ENCODE results near the gene RASA3.
"Not testable (repeated sequence)": the region's sequence is repeated elsewhere in the genome, so short reads cannot be mapped to it uniquely, and the experiment has no call there.

RASA3 gene

DNA sequence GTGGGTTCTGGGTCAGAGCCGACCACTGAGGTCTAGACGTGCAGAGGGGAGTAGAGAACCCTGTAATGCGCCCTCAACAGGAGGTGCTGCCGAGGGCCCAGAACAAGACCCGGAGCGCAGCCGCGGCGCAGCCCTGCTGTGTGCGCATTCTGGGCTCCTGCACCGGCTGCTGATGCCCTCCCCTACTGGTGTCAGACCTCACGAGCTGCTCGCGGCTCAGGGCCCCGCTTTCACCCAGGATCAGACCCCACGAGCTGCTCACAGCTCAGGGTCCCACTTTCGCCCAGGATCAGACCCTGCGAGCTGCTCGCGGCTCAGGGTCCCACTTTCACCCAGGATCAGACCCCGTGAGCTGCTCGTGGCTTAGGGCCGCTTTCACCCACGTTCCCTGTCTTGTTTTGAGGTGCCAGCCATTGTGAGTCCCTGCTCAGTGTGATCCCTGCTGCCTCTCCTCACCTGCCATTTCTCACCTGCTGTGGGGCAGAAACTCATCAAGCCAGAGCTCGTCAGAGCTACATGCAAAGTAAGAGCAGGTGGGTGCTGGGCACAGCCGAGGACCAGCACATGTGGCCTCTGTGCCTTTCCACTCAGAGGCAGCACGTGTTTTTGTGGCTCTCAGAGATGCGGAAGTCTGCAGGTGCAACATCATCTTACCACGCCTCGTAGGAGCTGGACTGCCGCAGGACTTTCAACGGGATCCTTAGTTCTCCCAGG, 111.5 kb downstream of the RASA3 start:
- DNase-seq (ENCODE audit: low spot score) = no peak

DNA sequence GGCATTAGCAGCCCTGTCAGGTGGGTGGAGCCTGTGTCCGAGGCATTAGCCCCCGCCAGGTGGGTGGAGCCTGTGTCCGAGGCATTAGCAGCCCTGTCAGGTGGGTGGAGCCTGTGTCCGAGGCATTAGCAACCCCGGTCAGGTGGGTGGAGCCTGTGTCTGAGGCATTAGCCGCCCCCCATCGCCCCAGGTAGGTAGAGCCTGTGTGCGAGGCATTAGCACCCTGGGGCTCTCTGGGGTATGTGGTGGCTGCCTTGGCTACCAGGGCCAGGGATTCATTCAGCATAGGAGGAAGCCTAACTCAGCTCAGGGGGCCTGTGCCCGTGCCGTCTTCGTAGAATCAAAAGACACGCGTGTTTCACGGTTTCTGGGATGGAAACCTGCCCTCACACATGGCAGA, 112.3 kb downstream of the RASA3 start:
- not testable (repeated sequence) for DNase-seq (ENCODE audit: low spot score)

DNA sequence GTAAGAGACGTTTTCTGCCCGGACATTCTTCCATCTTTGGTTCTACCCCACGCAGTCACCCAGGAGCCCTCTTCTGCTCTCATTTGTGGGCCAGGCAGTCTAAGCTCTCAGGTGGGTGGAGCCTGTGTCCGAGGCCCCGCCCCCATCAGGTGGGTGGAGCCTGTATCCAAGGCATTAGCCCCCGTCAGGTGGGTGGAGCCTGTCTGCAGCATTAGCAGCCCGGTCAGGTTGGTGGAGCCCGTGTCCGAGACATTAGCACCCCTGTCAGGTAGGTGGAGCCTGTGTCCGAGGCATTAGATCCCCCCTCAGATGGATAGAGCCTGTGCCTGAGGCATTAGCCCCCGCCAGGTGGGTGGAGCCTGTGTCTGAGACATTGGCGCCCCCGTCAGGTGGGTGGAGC, 113.1 kb downstream of the RASA3 start:
- DNase-seq (ENCODE audit: low spot score) = no peak

DNA sequence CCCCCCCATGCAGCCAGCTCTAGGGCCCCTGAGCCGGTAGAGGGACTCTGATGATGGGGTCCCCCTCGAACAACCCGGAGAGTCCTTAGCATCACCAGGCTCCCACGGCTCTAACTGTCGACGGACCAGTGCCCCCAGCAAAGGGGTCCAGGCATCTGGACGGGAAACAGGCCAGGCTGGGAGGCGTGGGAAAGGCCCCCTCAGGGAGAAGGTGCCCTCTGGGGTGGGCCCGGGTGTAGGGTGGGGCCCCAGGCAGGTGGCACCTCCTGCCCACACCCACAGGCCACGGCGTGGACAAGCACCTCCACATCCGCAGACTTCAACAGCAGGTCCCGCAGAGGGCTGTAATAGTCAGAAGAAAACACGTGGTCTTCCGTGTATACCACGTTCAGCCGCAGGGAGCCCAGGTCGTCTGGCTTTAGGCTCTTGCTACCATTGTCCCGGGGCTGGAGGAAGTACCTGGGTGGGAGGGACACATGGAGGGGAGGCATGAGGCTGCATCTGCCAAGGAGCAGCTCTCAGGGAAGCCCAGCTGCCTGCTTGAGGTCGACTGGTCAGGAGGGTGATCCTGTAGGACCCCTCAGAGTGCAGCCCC, 113.9 kb downstream of the RASA3 start:
- no peak for DNase-seq (ENCODE audit: low spot score)

DNA sequence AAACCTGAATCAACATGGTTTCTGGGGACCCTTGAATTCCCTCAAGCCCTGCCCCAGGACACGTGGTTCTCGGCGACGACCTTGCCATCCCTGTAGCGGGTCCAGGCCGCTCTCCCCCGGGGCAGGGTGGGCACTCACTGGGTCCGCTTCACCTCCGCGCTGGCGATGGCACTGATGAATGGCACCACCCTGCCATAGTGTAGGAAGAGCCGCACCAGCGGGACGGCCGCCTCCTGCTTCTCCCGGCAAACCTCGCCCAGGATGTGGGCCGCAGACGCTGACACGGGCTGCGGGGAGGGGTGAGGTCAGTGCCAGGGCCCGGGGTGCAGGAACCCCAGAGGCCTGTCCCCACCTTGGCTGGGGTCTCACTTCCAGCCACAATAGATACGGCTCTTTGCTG, 114.5 kb downstream of the RASA3 start:
- no peak for DNase-seq (ENCODE audit: low spot score)

DNA sequence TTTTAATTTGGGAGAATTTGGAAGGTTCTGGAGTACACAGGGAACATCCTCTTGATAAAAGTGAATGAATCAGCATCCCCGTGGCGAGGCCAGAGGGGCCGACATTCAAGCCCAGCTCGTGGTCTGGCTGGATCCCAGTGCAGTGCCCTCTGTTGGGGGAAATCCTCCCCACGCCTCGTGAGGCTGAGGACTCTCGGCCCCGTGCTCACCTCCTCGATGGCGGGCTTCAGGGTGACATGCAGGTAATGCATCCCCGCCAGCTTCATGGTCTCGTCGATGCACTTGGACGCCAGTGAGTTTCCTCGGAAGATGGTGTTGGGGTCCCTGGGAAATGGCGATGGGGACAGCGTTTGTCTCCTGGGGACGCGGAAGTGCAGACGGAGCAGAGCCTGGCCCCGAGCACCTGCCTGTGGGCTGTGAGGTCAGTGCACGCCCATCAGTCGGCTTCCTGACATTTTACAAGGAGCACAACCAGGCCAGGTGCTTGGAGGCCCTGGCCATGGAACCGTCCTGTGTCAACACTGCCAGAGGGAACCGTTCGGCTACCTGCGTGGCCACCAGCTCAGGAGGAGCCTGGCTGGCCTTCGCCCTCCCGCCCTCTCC, 115.3 kb downstream of the RASA3 start:
- no peak for DNase-seq (ENCODE audit: low spot score)

DNA sequence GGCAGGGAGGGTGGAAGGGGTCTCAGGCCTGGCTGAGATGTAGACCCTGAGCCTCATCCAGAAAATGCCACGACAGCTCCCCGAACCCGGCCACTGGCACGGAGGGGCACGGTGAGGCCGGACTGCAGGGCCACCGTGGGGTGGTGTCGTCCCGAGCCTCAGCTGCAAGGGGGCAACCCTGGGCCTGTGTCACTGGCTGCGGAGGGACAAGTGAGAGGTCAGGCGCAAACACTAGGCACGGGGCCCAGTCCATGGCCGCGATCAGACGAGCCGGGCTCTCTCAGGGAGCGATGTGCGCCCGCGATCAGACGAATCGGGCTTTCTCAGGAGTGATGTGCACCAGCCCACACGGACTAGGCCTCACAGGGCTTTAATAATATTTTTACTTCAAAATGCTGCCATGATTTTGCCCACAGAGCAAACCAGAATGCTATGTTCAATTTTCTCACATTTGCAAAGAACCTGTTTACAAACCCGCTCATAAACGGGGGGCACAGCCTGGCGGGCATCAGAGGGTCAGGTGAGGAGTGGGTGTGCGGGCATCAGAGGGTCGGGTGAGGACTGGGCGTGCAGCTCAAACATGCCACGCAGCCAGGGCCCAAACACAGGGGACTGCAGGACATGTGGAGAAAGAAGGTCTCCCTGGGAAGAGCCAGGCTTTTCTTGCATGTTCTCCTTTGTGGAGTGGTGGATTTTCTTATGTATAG, 115.9 kb downstream of the RASA3 start:
- DNase-seq (ENCODE audit: low spot score) = no peak

DNA sequence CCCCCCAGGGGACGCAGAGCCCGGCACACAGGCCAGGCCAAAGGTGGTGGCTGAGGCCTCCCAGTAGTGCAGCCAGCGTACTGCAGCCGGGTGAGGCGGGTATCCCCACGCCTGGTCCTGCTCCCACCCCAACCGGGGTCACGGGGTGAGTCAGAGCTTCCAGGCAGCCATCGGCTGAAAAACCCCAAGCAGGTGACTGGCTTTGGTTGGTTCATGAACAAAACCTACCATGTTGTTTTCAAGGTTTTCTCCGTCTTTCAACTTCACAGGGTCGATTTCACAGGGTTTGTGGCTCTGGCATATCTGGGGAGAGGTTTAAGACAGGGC, 116.5 kb downstream of the RASA3 start:
- no peak for DNase-seq (ENCODE audit: low spot score)

DNA sequence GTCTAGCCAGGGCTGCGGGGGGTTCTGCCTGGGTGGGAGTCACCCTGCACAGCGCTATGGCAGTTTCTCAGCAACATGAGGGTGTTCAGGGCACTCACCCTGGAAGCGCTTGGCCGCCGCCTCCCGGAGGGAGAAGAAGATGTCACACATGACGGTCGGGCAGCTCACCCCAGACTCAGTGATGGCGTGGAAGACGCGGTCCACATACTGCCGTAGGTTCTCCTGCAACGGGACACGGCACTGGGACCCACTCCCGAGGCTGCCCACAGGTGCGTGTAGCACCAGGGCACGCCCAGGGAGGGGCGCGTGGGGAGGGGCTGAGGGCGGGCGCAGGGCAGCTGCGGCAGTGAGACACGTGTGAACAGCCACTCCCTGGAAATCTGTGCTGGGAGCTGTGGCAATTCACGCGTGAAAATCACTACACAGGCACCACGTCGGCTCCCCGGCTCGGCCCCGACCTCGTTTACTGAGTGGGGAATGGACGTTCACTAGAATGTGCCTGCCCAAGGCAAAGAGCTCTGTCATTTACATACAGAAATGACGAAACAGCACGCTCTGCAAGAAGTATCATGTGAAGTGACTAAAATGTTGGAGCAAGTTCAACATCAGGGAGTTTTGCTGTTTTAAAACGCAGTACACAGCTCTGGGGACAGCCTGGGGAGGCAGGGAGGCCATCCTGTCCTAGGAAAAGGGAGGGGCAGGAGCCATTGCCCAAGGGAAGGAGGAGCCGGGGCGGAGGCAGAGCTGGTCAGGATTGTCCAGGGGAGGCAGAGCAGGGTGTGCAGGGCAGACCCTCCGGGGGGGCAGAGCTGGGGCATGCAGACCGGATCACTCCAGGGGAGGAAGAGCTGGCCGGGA, 117.1 kb downstream of the RASA3 start:
- DNase-seq (ENCODE audit: low spot score) = no peak

DNA sequence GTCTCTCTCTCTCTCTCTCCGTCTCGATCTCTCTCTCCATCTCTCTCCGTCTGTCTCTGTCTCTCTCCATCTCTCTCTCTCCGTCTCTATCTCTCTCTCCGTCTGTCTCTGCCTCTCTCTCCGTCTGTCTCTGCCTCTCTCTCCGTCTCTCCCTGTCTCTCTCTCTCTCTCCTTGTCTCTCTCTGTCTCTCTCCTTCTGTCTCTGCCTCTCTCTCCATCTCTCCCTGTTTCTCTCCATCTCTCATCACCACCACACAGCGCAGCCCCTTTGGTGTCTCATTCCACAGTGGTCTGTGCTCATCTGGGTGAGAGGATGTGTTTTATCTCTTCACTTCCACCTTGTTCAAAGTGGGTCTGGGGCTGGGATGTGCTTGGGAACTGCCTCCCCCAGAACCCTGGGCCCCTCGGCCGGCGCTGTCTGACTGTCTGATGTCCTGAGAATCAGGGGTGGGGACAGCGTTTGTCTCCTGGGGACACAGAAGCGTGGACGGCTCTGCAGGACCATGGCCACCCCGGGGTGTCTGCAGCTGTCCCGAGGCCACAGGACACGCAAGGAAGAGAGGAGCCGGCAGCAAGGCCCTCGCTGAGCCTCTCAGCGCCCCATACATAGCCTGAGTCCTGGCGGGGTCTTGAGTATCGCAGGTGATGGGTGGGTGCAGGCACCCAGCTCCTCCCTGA, 118.3 kb downstream of the RASA3 start:
- no peak for DNase-seq (ENCODE audit: low spot score)

DNA sequence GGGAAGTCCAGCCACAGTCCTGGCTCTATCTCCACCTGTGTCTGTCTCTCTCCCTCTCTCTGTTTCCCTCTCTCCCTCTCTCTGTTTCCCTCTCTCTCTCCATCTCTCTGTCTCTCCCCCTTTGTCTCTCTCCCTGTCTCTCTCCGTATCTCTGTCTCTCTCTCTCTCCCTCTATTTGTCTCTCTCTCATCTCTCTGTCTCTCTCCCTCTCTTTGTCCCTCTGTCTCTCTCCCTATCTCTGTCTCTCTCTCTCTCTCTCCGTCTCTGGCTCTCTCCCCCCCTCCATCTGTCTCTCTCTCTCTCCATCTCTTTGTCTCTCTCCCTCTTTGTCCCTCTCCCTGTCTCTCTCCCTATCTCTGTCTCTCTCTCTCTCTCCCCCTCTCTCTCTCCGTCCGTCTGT, 119.1 kb downstream of the RASA3 start:
- DNase-seq (ENCODE audit: low spot score) = no peak

DNA sequence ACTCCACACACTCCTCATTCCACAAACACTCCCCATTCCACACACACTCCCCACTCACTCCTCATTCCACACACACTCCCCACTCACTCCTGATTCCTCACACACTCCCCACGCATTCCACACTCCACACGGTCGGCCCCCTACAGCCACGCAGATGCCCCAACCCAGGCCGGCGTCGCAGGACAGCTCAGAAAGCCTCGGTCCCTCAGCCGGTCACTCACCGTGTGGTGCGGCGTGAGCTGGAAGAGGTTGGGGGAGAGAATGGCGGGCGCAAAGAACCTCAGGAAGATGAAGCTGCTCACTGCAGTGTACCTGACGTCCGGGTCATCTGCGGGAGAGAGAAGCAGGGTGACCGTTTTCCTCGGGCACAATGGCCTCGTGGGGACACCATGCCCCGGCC, 119.5 kb downstream of the RASA3 start:
- no peak for DNase-seq (ENCODE audit: low spot score)

DNA sequence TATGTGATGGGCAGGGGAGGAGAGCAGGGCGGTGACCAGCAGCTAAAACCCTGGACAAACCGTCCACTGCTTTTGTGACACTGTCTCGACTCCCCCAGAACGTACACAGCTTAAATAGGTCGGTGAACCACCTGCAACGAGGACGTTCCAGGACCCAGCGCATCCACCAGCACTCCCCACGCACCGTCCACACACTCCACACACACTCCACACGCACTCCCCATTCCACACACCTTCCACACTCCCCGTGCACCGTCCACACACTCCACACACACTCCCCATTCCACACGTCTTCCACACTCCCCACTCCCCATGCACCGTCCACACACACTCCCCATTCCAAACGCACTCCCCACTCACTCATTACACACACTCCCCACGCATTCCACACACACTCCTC, 120.3 kb downstream of the RASA3 start:
- DNase-seq (ENCODE audit: low spot score) = no peak

DNA sequence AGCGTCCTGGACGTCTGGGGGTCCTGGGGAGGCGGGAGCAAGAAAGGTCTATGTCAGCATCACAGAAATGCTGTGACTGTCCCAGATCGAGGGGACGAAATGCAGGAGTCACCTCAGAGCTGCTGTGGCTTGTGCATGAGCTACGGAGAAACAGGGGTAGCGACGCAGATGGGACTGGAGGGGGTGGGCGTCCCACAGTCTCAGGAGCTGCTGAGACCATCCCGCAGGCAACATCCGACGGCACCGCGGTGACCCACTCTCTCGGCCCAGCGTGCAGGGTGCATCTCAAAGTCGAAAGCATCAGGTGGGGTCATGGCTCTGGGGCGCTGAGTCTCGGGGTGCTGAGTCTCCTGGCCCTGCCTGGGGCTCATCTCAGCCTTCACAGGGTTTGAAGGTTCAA, 121.2 kb downstream of the RASA3 start:
- DNase-seq (ENCODE audit: low spot score) = no peak

DNA sequence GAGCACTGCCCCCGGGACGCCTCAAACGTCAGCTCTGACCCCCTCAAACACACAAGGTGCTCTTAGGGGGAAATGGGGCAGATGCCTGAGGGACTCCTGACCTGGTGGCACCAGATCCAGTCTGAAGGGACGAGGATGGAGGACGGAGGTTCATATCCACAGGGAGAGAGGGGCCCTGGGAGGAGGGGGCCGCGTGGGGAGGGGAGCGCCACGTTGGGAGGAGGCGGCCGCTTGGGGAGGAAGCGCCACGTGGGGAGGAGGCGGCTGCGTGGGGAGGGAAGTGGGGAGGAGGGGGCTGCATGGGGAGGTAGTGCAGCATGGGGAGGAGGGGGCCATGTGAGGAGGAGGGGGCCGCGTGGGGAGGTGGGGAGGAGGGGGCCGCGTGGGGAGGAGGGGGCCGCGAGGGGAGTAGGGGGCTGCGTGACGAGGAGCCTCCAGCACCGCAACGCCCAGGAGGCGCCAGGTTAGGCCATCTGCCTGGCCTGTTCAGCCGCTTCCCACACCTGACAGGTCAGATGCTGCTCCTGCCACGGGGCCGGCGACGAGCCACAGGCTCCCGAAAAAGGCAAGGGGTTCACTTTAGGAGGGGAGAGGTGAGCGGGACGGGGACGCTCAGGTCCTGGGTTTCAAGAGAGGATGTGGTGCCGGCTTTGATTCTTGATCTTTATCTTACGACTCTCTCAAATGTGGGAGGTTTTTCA, 121.9 kb downstream of the RASA3 start:
- DNase-seq (ENCODE audit: low spot score) = no peak

DNA sequence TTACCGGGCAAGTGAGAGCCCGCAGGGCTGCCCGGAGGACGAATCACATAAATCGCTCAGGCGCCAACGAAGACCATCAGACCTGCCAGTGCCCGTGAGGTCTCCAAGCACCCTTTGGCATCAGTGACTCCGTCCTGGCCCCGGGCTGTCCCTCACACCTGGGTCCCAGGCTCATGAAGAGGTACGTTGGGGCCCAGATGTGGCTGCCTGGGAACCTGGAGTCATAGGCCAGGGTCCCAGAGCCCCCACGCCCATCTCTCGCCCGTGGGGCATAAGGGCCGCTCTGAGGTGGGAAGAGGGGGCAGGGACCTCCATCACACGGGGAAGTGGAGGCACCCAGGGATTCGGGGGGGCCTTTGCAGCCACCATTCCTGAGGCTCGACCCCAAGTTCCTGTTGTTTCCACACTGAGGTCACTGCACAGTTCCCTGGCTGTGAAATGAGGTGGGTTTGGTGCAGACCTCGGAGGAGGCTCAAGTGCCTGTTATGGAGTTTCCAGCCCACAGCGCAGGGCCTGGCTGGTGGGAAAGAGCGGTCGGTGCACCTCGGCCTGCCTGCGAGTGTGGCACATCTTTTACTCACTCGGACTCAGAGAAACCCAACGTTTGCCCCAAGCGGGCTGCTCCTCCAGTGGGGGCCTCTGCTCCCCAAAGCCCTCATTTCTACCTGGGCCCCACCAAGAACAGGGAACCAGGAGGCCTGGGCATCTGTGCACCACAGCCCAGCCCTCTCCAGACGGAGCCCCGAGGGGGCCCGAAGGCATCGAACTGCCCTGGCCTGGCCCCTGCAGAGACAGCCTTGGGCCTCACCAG, 122.6 kb downstream of the RASA3 start:
- no peak for DNase-seq (ENCODE audit: low spot score)

DNA sequence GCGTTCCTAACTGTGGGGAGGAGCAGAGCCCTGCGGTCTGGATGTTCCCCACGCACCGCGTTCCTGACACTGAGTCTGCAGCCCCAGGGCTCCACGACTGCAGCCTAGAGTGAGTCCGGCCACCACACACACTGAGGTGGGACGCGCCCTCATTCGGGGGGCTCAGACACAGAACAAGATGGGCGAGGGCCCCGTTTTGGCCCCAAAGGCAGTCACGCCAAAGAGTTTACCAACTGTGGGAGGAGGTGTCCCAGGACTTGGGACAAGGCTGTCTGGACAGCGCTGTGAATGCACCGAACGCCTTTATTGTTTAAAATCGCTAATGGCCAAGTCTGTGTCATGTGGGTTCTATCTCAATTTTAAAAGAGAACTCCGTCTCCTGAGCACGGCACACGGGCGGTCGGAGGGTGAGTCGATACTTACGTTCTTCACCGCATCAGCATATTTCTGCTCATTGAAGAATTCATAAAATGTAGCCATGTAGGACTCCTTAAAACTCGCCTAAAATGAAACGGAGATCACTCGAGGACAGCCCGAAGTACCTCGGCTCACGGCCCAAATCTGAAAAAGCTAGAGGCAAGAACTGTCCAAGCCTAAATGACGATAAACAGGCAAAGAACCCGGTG, 123.3 kb downstream of the RASA3 start:
- no peak for DNase-seq (ENCODE audit: low spot score)

DNA sequence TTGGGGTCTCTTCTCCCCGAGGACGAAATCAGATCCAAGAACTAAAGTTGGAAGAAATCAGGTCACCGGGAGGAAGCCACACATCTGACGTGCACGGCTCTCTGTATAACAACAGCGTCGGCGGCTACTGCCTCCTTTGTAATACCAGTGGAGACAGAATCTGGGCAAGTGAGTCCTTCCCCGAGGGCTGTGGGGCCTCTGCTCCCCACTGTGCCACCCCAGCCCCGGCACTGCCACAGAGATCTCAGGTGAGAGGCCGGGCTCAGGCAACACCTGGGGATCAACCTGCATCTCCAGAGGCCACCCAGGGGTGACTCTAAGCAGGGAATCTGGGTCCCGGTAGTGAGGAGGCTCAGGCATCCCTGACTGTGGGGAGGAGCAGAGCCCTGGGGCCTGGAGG, 124.9 kb downstream of the RASA3 start:
- DNase-seq (ENCODE audit: low spot score) = no peak

DNA sequence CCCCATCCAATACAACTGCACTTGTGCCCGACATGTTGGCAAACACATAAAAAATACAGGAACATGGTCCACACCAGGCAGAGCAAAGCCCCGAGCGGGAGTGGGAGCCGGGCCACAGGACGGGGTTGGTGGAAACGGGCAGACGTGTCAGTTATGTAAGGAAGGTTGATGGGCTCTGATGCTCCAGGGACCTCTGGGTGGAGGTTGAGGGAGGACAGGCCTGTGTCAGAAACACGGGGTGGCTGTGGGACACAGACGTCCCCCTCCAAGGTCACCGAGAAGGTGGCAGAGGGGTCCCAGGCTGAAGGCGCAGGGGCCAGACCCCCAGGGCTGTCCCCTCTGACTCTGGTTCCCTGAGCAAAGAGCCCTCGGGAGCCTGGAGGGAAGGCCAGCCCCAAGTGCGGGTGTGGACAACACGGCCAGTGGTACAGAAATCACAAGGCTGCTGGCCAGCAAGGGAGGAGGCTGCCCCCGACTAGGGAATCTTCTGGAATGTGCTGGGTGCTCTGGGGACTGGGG, 127.2 kb downstream of the RASA3 start:
- DNase-seq (ENCODE audit: low spot score) = no peak
